GM12878 (cell line): Measurements from ENCODE around the gene BAHD1.

Source experiments
- CREB1 ChIP-seq: IDR thresholded peaks from 2 replicates; pipeline ENCODE4 v1.6.1; 2012; ENCODE audit warnings: low read depth, mild to moderate bottlenecking, inconsistent platforms
- POLR2A ChIP-seq: IDR thresholded peaks from 2 replicates; pipeline ENCODE4 v1.6.1; 2011; ENCODE audit warnings: low read depth, mild to moderate bottlenecking, low read length
- RAD21 ChIP-seq: IDR thresholded peaks from 2 replicates; pipeline ENCODE4 v1.6.1; 2011; ENCODE audit warnings: mild to moderate bottlenecking, low read depth, low read length, moderate library complexity; ENCODE audit not compliant: insufficient read depth
- SPI1 ChIP-seq: IDR thresholded peaks from 2 replicates; pipeline ENCODE4 v1.6.1; 2011; ENCODE audit warnings: low read depth, mild to moderate bottlenecking, low read length, moderate library complexity, borderline replicate concordance; ENCODE audit not compliant: insufficient read depth
- TF ChIP-seq, protein P1 (sequence below): IDR thresholded peaks from 2 replicates; pipeline ENCODE4 v1.6.1; 2012; ENCODE audit warnings: low read length, inconsistent platforms
- TF ChIP-seq, protein P2 (sequence below): fragments of 450-650 bp; IDR thresholded peaks from 2 replicates; pipeline ENCODE4 v1.6.1; 2014; ENCODE audit warnings: mild to moderate bottlenecking

DNA sequence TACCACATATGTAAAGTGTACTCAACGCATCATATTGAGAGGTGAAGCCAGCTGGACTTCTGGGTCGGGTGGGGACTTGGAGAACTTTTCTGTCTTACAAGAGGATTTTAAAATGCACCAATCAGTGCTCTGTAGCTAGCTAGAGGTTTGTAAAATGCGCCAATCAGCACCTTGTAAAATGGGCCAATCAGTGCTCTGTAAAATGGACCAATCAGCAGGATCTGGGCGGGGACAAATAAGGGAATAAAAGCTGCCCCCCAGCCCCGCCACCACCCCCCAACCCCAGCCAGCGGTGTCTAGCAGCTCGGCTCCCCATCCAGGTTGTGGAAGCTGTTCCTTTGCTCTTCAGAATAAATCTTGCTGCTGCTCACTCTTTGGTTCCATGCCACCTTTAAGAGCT, 41.4 kb upstream of the BAHD1 start:
- TF ChIP-seq POLR2A = no peak
- TF ChIP-seq, protein P1, sequence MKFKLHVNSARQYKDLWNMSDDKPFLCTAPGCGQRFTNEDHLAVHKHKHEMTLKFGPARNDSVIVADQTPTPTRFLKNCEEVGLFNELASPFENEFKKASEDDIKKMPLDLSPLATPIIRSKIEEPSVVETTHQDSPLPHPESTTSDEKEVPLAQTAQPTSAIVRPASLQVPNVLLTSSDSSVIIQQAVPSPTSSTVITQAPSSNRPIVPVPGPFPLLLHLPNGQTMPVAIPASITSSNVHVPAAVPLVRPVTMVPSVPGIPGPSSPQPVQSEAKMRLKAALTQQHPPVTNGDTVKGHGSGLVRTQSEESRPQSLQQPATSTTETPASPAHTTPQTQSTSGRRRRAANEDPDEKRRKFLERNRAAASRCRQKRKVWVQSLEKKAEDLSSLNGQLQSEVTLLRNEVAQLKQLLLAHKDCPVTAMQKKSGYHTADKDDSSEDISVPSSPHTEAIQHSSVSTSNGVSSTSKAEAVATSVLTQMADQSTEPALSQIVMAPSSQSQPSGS = no peak
- TF ChIP-seq RAD21 = no peak
- TF ChIP-seq SPI1 = no peak
- TF ChIP-seq CREB1 = no peak
- TF ChIP-seq, protein P2, sequence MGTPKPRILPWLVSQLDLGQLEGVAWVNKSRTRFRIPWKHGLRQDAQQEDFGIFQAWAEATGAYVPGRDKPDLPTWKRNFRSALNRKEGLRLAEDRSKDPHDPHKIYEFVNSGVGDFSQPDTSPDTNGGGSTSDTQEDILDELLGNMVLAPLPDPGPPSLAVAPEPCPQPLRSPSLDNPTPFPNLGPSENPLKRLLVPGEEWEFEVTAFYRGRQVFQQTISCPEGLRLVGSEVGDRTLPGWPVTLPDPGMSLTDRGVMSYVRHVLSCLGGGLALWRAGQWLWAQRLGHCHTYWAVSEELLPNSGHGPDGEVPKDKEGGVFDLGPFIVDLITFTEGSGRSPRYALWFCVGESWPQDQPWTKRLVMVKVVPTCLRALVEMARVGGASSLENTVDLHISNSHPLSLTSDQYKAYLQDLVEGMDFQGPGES = no peak
